Spleen (tissue), 7 donors: ENCODE measurements around the gene STK35.

Experiments used
- CTCF ChIP-seq, 11 experiments: fragments of 200-600 bp in 7 of 11; fragments of 450-650 bp in 4 of 11; sonication (generic) in 4 of 11; IDR thresholded peaks in 8 of 11; conservative IDR thresholded peaks in 3 of 11; 1 replicate in 7 of 11; 2 replicates in 4 of 11; pipeline versions ENCODE4 v1.4.0 to v1.8.0; 2016 to 2021; ENCODE audit warnings: antibody characterized with exemption in 11 of 11, inconsistent platforms in 4 of 11, mild to moderate bottlenecking in 1 of 11
- POLR2A ChIP-seq, 3 donors: fragments of 450-650 bp; IDR thresholded peaks; one replicate each; pipeline ENCODE4 v1.5.1; 2017; ENCODE audit warnings: antibody characterized with exemption in 3 of 3, mild to moderate bottlenecking in 1 of 3
- POLR2AphosphoS5 ChIP-seq, 3 donors: sonication (generic); formaldehyde crosslinking; IDR thresholded peaks; one replicate each; pipeline ENCODE4 v1.5.1; 2017; ENCODE audit warnings: antibody characterized with exemption in 3 of 3
- donor health status: DM: no; HTN: no; CAD: no; lungs with moderate emphysema.
- donor health status: DM: no; HTN: no; CAD: no.
- donor health status: DM: no; HTN: no; CAD: no.

DNA sequence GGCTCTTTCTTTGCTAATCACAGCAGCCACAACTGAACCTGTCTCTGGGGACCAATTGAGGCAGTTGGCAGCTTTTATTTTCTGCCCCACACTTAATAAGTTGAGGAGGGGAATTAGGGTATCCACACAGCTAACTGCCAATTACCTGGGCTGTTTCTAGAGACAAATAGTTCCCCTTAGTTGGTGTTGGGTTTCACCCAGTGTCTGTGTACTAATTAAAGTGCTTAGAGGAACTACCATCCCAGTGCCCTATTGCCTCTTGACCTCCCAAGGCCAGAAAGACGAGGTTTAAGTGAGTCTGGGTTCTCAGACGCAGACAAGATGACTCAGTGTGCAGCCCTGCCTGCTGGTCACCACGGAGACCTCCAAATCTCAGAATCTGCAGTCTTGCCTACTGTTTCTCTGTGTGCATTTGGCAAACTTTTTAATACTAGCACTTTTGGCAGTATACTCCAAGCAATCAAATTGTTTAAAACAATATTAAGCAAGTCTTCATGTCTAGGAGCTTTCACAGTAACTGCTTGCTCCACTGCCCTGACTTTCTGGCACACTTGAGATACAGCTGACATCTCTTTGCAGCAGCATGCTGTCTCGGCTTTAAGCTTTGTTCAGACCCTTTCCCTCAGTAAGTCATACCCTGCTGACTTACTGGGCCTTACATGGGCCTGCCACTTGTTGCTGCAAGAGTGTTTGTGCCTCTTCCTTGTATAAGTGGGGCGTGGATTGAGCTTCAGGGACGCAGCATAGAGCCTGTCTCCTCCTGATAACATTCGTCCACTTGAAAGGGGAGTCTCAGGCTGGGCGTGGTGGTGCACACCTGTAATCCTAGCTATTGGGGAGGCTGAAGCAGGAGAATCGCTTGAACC is 31.9 kb downstream of the STK35 start:
- TF ChIP-seq CTCF (IDR thresholded peaks at IDR 0.05 in 8 of 11, conservative IDR thresholded peaks at IDR 0.05 in 3 of 11), result no peak
- peak in 1 of 3 donors; percentile 25 for TF ChIP-seq POLR2AphosphoS5 (IDR thresholded peaks at IDR 0.05)
- no peak for TF ChIP-seq POLR2A (IDR thresholded peaks at IDR 0.05)
